Activated naive CD4-positive, alpha-beta T cell treated with anti-CD3 and anti-CD28 coated beads, Interleukin-2, amount 50 U/mL, for 16 hours (primary cell): Measurements from ENCODE around the gene PDZD7.

Source experiments
- DNase-seq: peaks from one replicate; pipeline ENCODE4 v3.0.0-alpha.2; 2020

PDZD7 gene

GRCh38 chr10:101031128-101031795, at the start of gene PDZD7, which contains the start of gene SFXN3:
PDZD7 (minus strand) TSS chr10:101031129; CDS start chr10:101030219, 910 bp downstream.
SFXN3 (plus strand) TSS chr10:101031234; CDS start chr10:101034695, 3,461 bp downstream.
- peak; percentile 98 for DNase-seq

DNA sequence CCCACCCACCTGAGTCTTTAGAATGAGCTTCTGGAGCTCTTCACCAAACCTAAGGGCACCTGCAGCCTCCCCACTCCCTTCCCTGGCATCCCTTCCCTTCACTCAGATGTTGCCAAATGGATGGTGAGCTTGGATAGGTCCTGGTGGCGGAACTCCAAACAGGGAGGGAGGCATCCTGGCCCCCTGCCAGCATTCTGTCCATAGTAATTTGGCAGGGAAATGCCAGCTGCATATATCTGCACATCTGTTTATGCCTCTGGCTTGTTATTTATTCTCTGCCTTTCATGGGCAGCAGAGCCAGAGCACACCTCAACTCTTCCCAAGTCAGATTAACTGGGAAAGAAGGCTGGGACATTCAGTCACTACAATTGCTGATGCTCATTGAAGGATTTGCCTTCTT, 48.9 kb upstream of the PDZD7 start:
- no peak for DNase-seq

DNA sequence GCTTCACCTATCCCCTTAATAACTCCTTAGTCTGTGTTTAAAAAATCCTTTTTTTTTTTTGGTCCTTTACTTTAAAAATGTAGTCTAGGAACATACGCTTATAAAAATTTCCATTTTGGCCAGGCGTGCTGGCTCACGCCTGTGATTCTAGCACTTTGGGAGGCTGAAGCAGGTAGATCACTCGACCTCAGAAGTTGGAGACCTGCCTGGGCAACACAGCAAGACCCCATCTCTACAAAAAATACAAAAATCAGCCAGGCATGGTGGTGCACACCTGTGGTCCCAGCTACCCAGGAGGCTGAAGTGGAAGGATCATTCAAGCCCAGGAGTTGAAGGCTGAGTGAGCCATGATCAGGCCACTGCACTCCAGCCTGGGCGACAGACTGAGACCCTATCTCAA, 45.7 kb upstream of the PDZD7 start:
- DNase-seq: no peak

GRCh38 chr10:101075775-101076174, 44.8 kb upstream of the PDZD7 start:
- DNase-seq: no peak

- no peak for DNase-seq
Observed at GRCh38 chr10:101073631-101074030, 42.7 kb upstream of the PDZD7 start.

DNA sequence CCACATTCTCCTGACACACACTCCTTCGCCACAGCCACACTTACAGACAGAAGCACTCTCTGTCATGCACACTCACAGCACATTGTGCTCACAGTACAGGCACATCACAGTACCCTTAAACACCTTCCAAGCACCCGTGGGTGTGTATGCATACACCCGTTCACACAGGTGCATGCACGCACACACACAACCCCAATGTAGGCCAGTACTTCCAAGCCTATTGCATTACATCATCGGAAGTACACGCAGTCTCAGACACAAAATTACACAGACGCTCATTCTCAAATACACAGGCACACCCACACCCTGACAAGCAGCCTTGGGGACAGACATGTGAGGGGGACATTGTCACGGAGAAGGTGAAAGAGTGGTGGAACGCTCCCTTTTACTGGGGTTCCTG, 42.0 kb upstream of the PDZD7 start:
- DNase-seq: no peak

DNA sequence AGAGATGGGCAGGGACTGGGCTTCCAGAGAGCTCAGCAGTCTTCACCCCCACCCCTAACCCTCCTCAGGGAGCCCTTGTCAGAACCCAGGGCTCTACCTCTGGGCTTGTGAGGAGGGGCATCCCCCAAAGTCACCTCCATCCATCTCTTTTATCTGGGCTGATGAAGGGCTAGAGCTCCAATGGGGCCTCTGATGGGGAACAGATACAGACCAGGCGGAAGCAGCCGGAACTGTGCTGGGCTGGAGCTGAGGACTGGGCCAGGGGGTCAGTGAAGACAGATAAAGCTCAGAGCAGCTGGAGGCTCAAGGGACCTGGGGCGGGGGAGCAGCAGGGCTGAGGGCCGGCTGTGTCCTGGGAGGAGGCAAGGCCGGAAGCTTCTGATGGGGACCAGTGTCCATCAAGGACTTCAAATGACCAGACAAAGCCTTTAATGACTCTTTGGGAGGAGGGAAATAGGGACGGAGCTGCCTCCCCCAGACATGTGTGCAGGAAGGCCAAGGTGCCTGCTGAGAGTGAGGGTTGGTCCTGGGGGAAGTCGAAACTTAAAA, 41.0 kb upstream of the PDZD7 start:
- DNase-seq: no peak

DNA sequence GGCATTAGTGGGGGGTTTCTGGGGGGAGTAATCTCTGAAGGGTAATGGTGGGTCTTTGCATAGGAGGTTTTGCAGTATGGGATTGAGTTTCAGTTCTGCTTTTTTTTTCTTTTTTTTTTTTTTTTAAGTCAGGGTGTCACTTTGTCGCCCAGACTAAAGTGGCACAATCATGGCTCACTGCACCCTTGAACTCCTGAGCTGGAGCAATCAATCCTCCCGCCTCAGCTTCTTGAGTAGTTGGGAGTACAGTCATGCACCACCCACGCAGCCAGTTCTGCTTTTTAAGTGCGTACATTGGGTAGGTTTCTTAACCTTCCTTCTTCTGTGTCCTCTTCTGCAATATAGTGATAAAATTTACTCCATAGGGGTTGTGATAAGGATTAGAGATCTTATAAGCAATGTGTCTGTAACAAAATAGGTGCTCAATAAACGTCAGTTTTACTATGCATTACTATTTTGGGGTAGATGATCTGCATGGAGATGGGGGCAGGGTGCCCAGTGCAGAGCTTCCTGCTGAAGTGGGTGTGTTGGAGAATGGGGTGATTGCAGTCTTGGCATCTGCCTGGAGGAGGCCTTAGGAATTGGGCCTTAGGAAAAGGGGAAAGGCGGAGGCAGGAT, 40.4 kb upstream of the PDZD7 start:
- DNase-seq: peak; percentile 44

DNA sequence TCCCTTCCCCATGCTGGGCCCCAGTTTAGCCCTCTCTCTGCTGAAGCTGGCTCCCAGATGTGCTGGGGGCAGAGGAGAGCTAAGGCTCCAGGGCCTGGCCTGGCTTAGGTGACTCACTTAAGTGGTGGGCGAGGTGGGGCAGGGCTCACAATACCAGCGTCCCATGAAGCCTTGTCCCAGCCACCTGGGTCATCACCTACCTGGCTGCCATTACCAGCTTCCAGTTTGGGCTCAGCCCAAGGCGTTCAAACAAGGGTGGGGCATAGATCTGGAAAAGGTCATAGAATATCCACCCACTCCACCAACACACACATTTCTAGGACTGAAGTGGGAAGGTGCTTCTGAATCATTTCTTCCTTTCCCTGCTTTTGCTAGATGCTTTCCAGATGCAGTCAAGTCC, 39.2 kb upstream of the PDZD7 start:
- DNase-seq: no peak

DNA sequence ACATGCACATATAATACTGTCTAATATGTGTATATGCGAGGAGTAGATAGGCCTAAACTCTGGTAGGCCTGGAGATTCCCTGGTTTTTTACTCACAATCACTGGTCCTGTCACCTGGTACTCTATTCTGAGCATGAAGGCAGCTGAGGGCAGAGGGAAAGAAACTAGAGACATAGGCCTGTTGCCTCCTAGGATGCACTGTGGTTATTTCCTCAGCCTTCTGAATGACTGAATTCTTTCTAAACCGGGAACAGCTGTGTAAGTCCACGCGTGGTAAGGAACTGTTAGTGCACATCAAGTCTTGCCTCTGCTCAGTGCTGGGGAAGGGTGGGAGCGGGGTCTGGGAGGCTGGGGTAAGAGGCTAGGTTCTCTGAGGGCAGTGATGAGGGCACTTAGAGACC, 38.5 kb upstream of the PDZD7 start:
- no peak for DNase-seq

DNA sequence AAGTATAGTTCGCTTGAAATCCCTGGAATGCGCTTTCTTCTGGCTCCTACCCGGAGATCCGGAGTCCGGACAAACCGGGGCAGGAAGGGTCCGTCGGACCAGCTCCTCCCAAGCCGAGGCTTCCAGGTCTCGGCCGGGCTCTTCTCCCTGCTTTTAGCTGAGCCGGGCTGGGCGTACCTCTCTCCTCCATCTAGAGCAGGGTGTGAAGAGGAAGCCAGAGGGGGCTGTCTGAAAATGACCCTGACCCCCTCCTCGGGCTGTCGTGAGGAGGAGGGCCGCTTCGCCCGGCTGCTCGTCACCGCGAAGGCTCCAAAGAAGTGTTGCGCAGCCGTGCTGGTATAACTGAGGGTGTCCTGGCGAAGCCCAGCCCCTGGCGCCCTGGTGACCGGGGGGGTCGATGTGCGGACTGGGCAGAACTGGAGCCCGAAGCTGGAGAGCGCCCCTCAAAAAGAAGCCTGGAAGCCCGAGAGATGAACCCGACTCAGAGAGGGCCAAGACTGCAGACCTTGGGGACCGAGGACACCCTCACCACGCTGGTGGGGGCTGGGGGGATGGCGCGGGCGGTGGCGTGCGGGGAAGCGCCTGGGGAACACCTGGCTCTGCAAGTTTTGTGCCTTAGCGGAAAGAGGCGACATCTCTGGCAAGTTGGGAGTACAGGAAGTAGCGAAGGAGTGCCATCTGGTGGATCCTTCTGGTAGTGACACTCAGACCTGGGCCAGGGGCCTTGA, 36.6 kb upstream of the PDZD7 start:
- DNase-seq: peak; percentile 75

DNA sequence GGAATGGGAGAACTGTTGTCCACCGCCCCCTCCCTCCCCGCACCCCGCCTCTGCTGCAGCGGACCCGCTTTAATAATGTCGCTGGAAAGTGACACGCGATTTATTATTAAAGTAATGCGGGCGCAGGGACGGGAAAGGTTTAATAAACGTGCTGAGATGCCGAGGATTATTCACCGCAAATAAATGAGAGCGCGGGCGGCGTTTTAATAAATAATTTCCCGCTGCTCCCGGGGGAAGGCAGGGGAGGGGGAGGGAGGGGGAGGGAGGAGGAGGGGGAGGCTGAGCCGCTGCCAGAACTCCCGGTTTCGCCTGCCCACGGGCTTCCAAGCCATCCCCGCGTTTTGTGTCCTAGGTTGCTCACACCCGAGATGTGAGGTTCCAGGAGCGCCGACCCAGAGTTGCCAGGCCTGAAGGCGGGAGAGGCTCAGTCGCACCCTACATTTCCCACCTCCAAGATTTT, 36.0 kb upstream of the PDZD7 start:
- no peak for DNase-seq

GRCh38 chr10:101066146-101066895, 35.4 kb upstream of the PDZD7 start:
- DNase-seq: peak; percentile 48

DNA sequence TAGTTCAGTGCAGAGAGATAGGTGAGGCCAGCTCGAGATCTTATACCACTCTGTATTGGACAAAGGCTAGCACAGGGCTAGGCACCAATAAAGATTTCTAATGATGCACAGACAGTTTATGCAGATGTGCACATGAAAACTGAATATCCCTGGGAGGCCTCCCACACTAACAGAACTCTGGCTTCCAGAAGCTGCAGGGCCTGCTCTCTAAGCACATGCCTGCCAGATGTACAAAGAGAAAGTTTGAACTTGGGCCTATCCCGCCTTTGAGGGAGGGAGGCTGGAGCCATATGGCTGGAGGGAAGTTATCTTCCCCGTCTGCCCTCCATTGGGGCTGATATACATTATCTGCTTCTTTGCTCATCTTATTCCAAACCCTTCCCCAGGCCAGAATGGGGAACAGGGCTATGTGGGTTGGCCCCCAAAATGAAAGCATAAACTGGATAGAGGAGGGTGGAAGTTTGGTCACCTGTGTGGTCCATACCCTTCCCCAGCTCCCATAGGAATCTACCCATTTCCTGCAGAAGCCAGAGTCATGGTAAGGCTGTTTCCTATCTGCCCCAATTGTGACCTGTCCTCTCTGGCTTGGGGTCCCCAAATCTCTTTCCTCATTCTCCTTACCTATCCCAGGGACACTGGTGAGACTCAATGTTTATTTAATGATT, 34.7 kb upstream of the PDZD7 start:
- DNase-seq: no peak

DNA sequence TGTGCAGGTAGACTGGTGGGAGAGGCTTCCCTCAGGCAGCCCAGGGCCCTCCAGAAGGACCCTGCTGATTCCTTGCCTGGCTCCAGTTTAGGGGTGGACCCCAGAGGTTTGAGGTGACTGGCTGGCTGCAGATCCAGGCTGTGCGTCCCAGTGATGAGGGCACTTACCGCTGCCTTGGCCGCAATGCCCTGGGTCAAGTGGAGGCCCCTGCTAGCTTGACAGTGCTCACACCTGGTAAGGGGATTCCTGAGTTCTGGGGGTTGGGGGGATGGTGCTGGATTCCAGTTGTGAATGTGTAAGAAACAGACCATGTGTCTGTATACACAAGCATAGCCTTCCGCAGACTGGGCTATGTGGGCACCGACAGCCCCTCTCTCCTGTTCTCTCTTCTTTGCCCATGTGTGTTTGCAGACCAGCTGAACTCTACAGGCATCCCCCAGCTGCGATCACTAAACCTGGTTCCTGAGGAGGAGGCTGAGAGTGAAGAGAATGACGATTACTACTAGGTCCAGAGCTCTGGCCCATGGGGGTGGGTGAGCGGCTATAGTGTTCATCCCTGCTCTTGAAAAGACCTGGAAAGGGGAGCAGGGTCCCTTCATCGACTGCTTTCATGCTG, 33.6 kb upstream of the PDZD7 start:
- no peak for DNase-seq

DNA sequence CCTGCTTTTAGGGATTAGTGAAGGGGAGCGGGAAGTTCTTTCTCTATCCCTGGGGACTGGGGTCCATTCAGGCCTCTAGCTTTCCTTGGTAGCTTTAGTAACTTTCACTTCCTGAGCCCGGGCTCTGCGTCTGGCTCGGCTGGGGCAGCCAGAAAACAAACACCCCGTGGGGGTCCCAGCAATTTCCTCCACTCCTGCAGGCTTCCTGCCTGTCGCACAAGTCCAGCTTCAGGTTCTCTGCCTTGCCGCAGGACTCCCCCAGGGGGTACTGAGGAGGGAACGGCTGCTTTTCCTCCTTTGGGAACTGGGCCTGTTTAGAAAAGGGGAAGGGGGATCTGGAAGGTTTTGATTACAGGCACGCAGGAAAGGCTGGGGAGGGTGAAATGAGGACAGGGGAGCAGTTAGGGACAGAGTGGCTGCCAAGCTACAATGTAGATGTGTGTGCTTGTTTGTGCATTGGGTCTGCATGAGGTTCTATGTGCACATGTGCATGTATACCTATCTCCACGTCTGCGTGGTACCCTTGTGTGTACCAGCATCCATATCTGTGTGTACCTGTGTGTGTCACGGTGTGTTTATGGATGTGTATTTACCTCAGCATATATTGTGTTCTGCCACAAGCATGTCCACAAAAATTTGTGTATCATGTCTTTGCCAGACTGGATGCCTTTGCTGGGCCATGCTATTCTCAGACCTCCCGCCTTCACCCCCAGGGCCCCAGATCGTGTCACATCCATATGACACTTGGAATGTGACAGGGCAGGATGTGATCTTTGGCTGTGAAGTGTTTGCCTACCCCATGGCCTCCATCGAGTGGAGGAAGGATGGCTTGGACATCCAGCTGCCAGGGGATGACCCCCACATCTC, 32.9 kb upstream of the PDZD7 start:
- DNase-seq: no peak

GRCh38 chr10:101063050-101063525, 32.2 kb upstream of the PDZD7 start:
- no peak for DNase-seq

DNA sequence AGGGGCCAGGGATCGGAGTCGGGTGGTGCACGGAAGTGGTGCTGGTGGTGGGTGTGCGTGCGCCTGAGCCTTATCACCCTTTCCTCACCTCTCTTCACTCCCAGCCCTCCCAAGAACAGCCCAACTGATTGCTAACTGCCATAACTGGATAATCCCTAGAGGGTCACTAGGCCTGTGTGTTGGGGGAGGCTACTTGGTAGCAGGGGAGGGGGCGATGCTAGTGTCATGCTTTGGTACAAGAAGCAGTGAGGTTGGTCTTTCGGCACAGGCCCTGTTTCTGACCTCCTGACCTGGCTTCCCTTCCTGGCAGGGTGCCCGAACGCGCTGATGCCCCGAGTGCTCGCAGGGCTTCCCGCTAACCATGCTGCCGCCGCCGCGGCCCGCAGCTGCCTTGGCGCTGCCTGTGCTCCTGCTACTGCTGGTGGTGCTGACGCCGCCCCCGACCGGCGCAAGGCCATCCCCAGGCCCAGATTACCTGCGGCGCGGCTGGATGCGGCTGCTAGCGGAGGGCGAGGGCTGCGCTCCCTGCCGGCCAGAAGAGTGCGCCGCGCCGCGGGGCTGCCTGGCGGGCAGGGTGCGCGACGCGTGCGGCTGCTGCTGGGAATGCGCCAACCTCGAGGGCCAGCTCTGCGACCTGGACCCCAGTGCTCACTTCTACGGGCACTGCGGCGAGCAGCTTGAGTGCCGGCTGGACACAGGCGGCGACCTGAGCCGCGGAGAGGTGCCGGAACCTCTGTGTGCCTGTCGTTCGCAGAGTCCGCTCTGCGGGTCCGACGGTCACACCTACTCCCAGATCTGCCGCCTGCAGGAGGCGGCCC, 31.5 kb upstream of the PDZD7 start:
- DNase-seq: peak; percentile 66

GRCh38 chr10:101061624-101062231, 30.8 kb upstream of the PDZD7 start, which contains the start of gene KAZALD1:
KAZALD1 (plus strand) TSS chr10:101061989; CDS start chr10:101062593, 604 bp downstream.
- peak; percentile 38 for DNase-seq
